ENCODE results near the gene STK11. TPM values are rescaled to one million over a fixed set of nuclear protein-coding genes. Genes with fewer than 3 reads are reported as not detected.
A peak's percentile ranks its signal among the peaks of the same experiment; 100 is the strongest.

The STK11 gene
- total and polyA plus RNA-seq, 7 experiments from 2014 or later = 13.9 to 91.3 (median 71.5) TPM

DNA sequence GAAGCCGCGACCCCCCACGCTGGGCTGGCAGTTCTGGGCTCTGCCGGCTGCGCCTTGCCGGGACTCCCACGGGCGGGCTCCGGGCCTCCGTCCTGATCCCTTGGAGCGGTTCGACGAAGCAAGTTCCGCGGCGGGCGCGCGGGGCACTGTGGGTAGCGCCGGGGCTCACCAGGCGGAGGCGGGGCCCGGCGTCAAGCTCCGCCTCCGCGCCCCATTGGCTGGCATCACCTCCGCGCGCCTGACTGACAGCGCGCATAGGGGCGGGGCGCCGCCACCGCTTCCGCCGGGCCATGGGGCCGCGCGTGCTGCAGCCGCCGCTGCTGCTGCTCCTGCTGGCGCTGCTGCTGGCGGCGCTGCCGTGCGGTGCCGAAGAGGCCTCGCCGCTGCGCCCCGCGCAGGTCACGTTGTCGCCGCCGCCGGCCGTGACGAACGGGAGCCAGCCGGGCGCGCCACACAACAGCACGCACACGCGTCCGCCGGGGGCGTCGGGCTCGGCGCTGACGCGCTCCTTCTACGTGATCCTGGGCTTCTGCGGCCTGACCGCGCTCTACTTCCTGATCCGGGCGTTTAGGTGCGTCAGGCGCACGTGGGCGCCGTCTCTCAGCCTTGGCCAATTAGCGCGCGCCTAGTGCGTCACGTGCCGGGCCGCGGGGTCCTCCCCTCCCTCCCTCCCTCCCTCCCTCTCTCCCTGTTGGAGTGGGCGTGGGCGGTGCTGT is 69.8 kb downstream of the STK11 start, which contains the start of gene FAM174C:
Gene FAM174C, plus strand, starts transcription at position 271 of the 716 bp plus-strand sequence. Its CDS starts 20 bp downstream, at position 291.
- H3K27me3 ChIP-seq (ENCODE audit: control insufficient read depth in 2 of 2, insufficient read depth in 2 of 2, low read length in 2 of 2) = no peaks in the 10 kb centered on the region
- Mint-ChIP-seq H3K36me3 (peaks cover 0 to 49% (median 20%) of the 10 kb centered on the region in 5 donors), H3K4me3 (peak within 1 kb of the TSS; percentile 79 to 93 (median 88)), H3K27ac (peak within 1 kb of the TSS; percentile 62 to 98 (median 95)), H3K27me3 (no peaks in the 10 kb centered on the region), H3K4me1 (peaks cover 40 to 60% (median 48%) of the 10 kb centered on the region in 7 donors), H3K9me3 (peaks cover 0 to 8% (median 0%) of the 10 kb centered on the region in 11 donors)
- intact Hi-C loops (cut with micrococcal nuclease) = loop anchor here (1.0 to 5.0 kb wide), 10 partner anchors 15 to 537 kb away; partner anchors contain the start of genes DAZAP1 (in 2 of the 2), RPS15 (in 2 of the 2), ATP8B3 (in 1 of the 2) and GAMT (in 1 of the 2)
- peak within 1 kb of the TSS; percentile 75 for H3K4me3 ChIP-seq (ENCODE audit: low read length)
- ChIA-PET CTCF (interaction anchor here (1.0 kb wide), 2 partner anchors 9 to 31 kb away, joined by 4 to 7 read pairs; no protein-coding TSS in a partner anchor), POLR2A (interaction anchor here (0.5 to 6.6 kb wide), 22 partner anchors 10 to 614 kb away, joined by 3 to 60 read pairs (median 4); partner anchors contain the start of gene ATP5F1D)
- peak; percentile 90 for ATAC-seq
- H3K36me3 ChIP-seq (ENCODE audit: control insufficient read depth in 2 of 3, insufficient read depth in 3 of 3, low read length in 3 of 3) = peaks cover 37 to 71% (median 41%) of the 10 kb centered on the region in 3 experiments
- H3K4me1 ChIP-seq (ENCODE audit: control insufficient read depth in 2 of 2, insufficient read depth in 2 of 2, low read length in 2 of 2) = peaks cover 46 to 60% of the 10 kb centered on the region in 2 donors
- H3K9me3 ChIP-seq (ENCODE audit: control insufficient read depth in 2 of 3, low read length in 3 of 3) = no peaks in the 10 kb centered on the region
- peak within 1 kb of the TSS; percentile 93 for H3K27ac ChIP-seq (ENCODE audit: low read depth, low read length)
- DNase-seq = peak; percentile 90 to 97 (median 96)

DNA sequence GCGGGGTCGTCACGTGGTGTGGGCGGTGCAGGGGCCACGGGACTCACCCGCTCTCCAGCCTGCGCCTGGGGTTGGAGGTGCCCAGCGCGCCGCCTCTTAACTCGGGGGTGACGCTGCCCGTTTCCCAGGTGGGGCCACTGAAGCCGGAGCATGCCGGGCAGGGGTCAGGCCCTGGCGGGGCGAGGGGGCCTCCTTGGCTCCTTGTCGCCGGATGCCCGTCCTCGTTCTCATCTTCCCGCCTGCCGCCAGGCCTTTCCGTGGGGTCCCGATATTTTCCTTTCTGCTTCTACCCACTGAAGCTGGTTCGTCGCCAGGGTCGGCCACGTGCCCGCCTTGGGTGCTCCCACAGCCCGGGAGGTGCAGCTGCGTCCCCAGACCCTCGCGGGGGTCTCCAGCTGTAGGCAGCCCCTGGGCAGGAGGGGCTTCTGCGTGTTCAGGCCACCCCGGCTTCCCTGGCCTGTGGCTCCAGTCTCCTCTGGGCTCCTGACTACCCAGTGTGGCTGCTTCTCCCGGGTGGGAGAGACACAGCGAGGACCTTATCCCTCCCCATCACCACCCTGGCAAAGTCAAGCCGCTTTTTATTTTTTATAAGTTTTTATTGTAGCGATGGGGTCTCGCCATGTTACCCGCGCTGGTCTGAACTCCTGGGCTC is 70.5 kb downstream of the STK11 start:
- H3K4me3 ChIP-seq (ENCODE audit: low read length) = peak overlapping the region; percentile 75
- H3K36me3 Mint-ChIP-seq = peaks cover 0 to 43% (median 17%) of the 10 kb centered on the region in 5 donors

DNA sequence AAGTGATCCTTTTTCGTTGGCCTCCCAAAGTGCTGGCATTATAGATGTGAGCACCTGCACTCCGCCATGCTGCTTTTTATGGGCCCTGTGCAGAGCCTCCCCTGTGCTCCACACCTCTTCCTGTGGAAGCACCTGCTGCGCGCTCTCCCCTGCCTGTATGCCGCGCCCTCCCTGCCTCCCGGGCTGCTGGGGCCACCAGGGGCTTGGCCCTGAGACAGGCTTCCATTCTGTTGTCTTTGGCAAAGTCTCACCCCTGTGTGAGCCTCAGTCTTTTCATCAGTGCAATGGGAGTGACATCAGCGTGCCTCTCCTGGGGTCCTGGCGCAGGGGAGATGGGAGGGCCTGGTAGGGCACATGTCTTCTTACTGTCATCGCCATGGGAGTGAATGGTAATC is 71.0 kb downstream of the STK11 start:
- Mint-ChIP-seq H3K27me3 (peaks cover 0 to under 1% (median 0%) of the 10 kb centered on the region in 5 donors), H3K4me1 (peaks cover 31 to 51% (median 37%) of the 10 kb centered on the region in 7 donors), H3K9me3 (peaks cover 0 to 6% (median 0%) of the 10 kb centered on the region in 11 donors), H3K4me3 (peak overlapping the region; percentile 79 to 93 (median 88)), H3K36me3 (peaks cover 0 to 38% (median 17%) of the 10 kb centered on the region in 5 donors), H3K27ac (peak overlapping the region; percentile 65 to 98 (median 95))
- H3K4me3 ChIP-seq (ENCODE audit: low read length) = peak overlapping the region; percentile 75
- H3K4me1 ChIP-seq (ENCODE audit: control insufficient read depth in 2 of 2, insufficient read depth in 2 of 2, low read length in 2 of 2) = peaks cover 34 to 48% of the 10 kb centered on the region in 2 donors
- POLR2A ChIA-PET = interaction anchor here (1.8 to 6.6 kb wide), 3 partner anchors 11 to 32 kb away, joined by 14 to 60 read pairs (median 14); no protein-coding TSS in a partner anchor
- CTCF ChIA-PET = no interaction called here
- no peaks in the 10 kb centered on the region for H3K27me3 ChIP-seq (ENCODE audit: control insufficient read depth in 2 of 2, insufficient read depth in 2 of 2, low read length in 2 of 2)
- intact Hi-C loops (cut with micrococcal nuclease) = loop anchor here in 1 of 2 donors (5.0 kb wide), 2 partner anchors 76 to 316 kb away; partner anchors contain the start of gene MBD3
- peak overlapping the region; percentile 93 for H3K27ac ChIP-seq (ENCODE audit: low read depth, low read length)
- ATAC-seq (no peak), DNase-seq (peak in 4 of 9 donors; percentile 37 to 58 (median 44))
- no peaks in the 10 kb centered on the region for H3K9me3 ChIP-seq (ENCODE audit: control insufficient read depth in 2 of 3, low read length in 3 of 3)
- peaks cover 25 to 63% (median 29%) of the 10 kb centered on the region in 3 experiments for H3K36me3 ChIP-seq (ENCODE audit: control insufficient read depth in 2 of 3, insufficient read depth in 3 of 3, low read length in 3 of 3)

More for the DNA sequence above, 70.5 kb downstream of the STK11 start:
- H3K27ac Mint-ChIP-seq = peak overlapping the region; percentile 65 to 98 (median 95)
- Histone ChIP-seq H3K36me3 (ENCODE audit: control insufficient read depth in 2 of 3, insufficient read depth in 3 of 3, low read length in 3 of 3) (peaks cover 30 to 68% (median 34%) of the 10 kb centered on the region in 3 experiments), H3K27ac (ENCODE audit: low read depth, low read length) (peak overlapping the region; percentile 93), H3K4me1 (ENCODE audit: control insufficient read depth in 2 of 2, insufficient read depth in 2 of 2, low read length in 2 of 2) (peaks cover 40 to 53% of the 10 kb centered on the region in 2 donors), H3K9me3 (ENCODE audit: control insufficient read depth in 2 of 3, low read length in 3 of 3) (no peaks in the 10 kb centered on the region), H3K27me3 (ENCODE audit: control insufficient read depth in 2 of 2, insufficient read depth in 2 of 2, low read length in 2 of 2) (no peaks in the 10 kb centered on the region)
- ChIA-PET CTCF (no interaction called here), POLR2A (interaction anchor here (1.4 to 6.6 kb wide), 5 partner anchors 10 to 107 kb away, joined by 7 to 60 read pairs (median 14); no protein-coding TSS in a partner anchor)
- H3K27me3 Mint-ChIP-seq = no peaks in the 10 kb centered on the region
- H3K4me3 Mint-ChIP-seq = peak overlapping the region; percentile 79 to 93 (median 88)
- H3K9me3 Mint-ChIP-seq = peaks cover 0 to 6% (median 0%) of the 10 kb centered on the region in 11 donors
- no peak for ATAC-seq
- DNase-seq = no peak
- H3K4me1 Mint-ChIP-seq = peaks cover 34 to 55% (median 42%) of the 10 kb centered on the region in 7 donors
- intact Hi-C loops (cut with micrococcal nuclease) = loop anchor here (1.0 to 5.0 kb wide), 10 partner anchors 15 to 536 kb away; partner anchors contain the start of genes DAZAP1 (in 2 of the 2), RPS15 (in 2 of the 2), ATP8B3 (in 1 of the 2) and GAMT (in 1 of the 2)

DNA sequence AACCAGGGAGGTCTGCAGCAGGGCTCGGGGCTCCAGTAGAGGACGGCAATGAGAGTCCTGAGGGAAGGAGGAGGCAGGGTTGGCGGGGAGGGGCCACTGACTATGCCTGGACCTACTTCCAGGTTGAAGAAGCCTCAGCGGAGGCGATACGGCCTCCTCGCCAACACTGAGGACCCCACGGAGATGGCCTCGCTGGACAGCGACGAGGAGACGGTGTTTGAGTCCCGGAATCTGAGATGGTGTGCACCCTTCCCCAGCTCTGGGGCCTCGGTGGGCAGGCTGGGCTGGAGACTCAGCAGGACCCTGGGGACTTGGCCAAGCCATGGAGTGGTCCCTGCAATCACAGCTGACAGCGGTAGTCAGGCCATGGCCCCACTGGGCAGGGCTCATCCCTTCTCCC is 71.5 kb downstream of the STK11 start:
- Mint-ChIP-seq H3K36me3 (peaks cover 0 to 34% (median 17%) of the 10 kb centered on the region in 5 donors), H3K27me3 (peaks cover 0 to 3% (median 0%) of the 10 kb centered on the region in 5 donors), H3K4me1 (peaks cover 30 to 49% (median 34%) of the 10 kb centered on the region in 7 donors), H3K4me3 (peak overlapping the region; percentile 79 to 93 (median 88)), H3K9me3 (peaks cover 0 to 6% (median 0%) of the 10 kb centered on the region in 11 donors), H3K27ac (peak overlapping the region; percentile 65 to 98 (median 95))
- DNase-seq (no peak), ATAC-seq (no peak)
- ChIA-PET POLR2A (interaction anchor here (1.2 to 6.6 kb wide), 2 partner anchors 8 to 33 kb away, joined by 7 to 60 read pairs; partner anchors contain the start of gene CIRBP), CTCF (no interaction called here)
- H3K4me3 ChIP-seq (ENCODE audit: low read length) = no peak overlapping the region
- peaks cover 30 to 43% of the 10 kb centered on the region in 2 donors for H3K4me1 ChIP-seq (ENCODE audit: control insufficient read depth in 2 of 2, insufficient read depth in 2 of 2, low read length in 2 of 2)
- peak overlapping the region; percentile 93 for H3K27ac ChIP-seq (ENCODE audit: low read depth, low read length)
- H3K36me3 ChIP-seq (ENCODE audit: control insufficient read depth in 2 of 3, insufficient read depth in 3 of 3, low read length in 3 of 3) = peaks cover 22 to 58% (median 24%) of the 10 kb centered on the region in 3 experiments
- no peaks in the 10 kb centered on the region for H3K27me3 ChIP-seq (ENCODE audit: control insufficient read depth in 2 of 2, insufficient read depth in 2 of 2, low read length in 2 of 2)
- no peaks in the 10 kb centered on the region for H3K9me3 ChIP-seq (ENCODE audit: control insufficient read depth in 2 of 3, low read length in 3 of 3)
- intact Hi-C loops (cut with micrococcal nuclease) = loop anchor here in 1 of 2 donors (5.0 kb wide), 2 partner anchors 75 to 315 kb away; partner anchors contain the start of gene MBD3

Other genes with a start within 250 kb of the STK11 start
- 10 to 100 TPM; 20.7 to 63.8 (median 48.5) TPM for gene WDR18, start 221.4 kb upstream of the STK11 start, total RNA-seq
- gene WDR18, start 221.4 kb upstream of the STK11 start, polyA plus RNA-seq = 10 to 100 TPM; 69.8 to 74.4 TPM
- gene GRIN3B, start 205.4 kb upstream of the STK11 start, total RNA-seq = under 1 TPM in 3 of 5 experiments, not detected in 2; 0.10 to 0.56 (median 0.19) TPM
- not detected for gene GRIN3B, start 205.4 kb upstream of the STK11 start, polyA plus RNA-seq
- 100 to 1,000 TPM; 189 to 347 (median 311) TPM for gene TMEM259, start 184.7 kb upstream of the STK11 start, total RNA-seq
- gene TMEM259, start 184.7 kb upstream of the STK11 start, polyA plus RNA-seq = 10 to 100 TPM; 40.7 to 86.1 TPM
- gene RNU6-2, start 184.3 kb upstream of the STK11 start, total RNA-seq = not detected
- not detected for gene RNU6-2, start 184.3 kb upstream of the STK11 start, polyA plus RNA-seq
- gene CNN2, start 179.2 kb upstream of the STK11 start, total RNA-seq = 100 to 1,000 TPM; 234 to 440 (median 240) TPM
- gene CNN2, start 179.2 kb upstream of the STK11 start, polyA plus RNA-seq = 100 to 1,000 TPM; 401 to 704 TPM
- gene ABCA7, start 165.7 kb upstream of the STK11 start, total RNA-seq = 100 to 1,000 TPM in 4 of 5 experiments, 10 to 100 TPM in 1; 57.8 to 323 (median 155) TPM
- 10 to 100 TPM in 1 of 2 donors, 1 to 10 TPM in 1; 6.6 to 25.5 TPM for gene ABCA7, start 165.7 kb upstream of the STK11 start, polyA plus RNA-seq
- 1,000 to 10,000 TPM in 1 of 5 experiments, 100 to 1,000 TPM in 4; 467 to 1,030 (median 779) TPM for gene ARHGAP45, start 138.6 kb upstream of the STK11 start, total RNA-seq
- gene ARHGAP45, start 138.6 kb upstream of the STK11 start, polyA plus RNA-seq = 100 to 1,000 TPM; 305 to 880 TPM
- gene POLR2E, start 110.4 kb upstream of the STK11 start, total RNA-seq = 100 to 1,000 TPM in 1 of 5 experiments, 10 to 100 TPM in 4; 75.3 to 157 (median 82.1) TPM
- 100 to 1,000 TPM; 136 to 179 TPM for gene POLR2E, start 110.4 kb upstream of the STK11 start, polyA plus RNA-seq
- 100 to 1,000 TPM; 122 to 235 (median 194) TPM for gene GPX4, start 101.8 kb upstream of the STK11 start, total RNA-seq
- gene GPX4, start 101.8 kb upstream of the STK11 start, polyA plus RNA-seq = 100 to 1,000 TPM; 417 to 522 TPM
- 100 to 1,000 TPM in 3 of 5 experiments, 10 to 100 TPM in 2; 88.6 to 137 (median 104) TPM for gene SBNO2, start 31.5 kb upstream of the STK11 start, total RNA-seq
- 1 to 10 TPM; 1.7 to 2.6 TPM for gene SBNO2, start 31.5 kb upstream of the STK11 start, polyA plus RNA-seq
- gene CBARP, start 32.2 kb downstream of the STK11 start, total RNA-seq = under 1 TPM in 2 of 5 experiments, not detected in 3; 0.15 to 0.27 TPM
- not detected for gene CBARP, start 32.2 kb downstream of the STK11 start, polyA plus RNA-seq
- gene ATP5F1D, start 36.0 kb downstream of the STK11 start, total RNA-seq = 100 to 1,000 TPM in 3 of 5 experiments, 10 to 100 TPM in 2; 90.6 to 178 (median 102) TPM
- 100 to 1,000 TPM; 209 to 302 TPM for gene ATP5F1D, start 36.0 kb downstream of the STK11 start, polyA plus RNA-seq
- gene MIDN, start 42.8 kb downstream of the STK11 start, total RNA-seq = 100 to 1,000 TPM in 2 of 5 experiments, 10 to 100 TPM in 3; 22.6 to 310 (median 78.1) TPM
- 1 to 10 TPM; 1.4 to 3.6 TPM for gene MIDN, start 42.8 kb downstream of the STK11 start, polyA plus RNA-seq
- gene CIRBP, start 63.6 kb downstream of the STK11 start, total RNA-seq = 100 to 1,000 TPM; 237 to 629 (median 524) TPM
- gene CIRBP, start 63.6 kb downstream of the STK11 start, polyA plus RNA-seq = 100 to 1,000 TPM; 233 to 247 TPM
- gene FAM174C, start 69.8 kb downstream of the STK11 start, total RNA-seq = 10 to 100 TPM; 31.7 to 57.3 (median 47.7) TPM
- 10 to 100 TPM; 75.0 to 78.8 TPM for gene FAM174C, start 69.8 kb downstream of the STK11 start, polyA plus RNA-seq
- not detected for gene EFNA2, start 80.1 kb downstream of the STK11 start, total RNA-seq
- not detected for gene EFNA2, start 80.1 kb downstream of the STK11 start, polyA plus RNA-seq
- gene NDUFS7, start 178.1 kb downstream of the STK11 start, total RNA-seq = 100 to 1,000 TPM in 1 of 5 experiments, 10 to 100 TPM in 4; 48.4 to 101 (median 68.0) TPM
- 100 to 1,000 TPM; 182 to 232 TPM for gene NDUFS7, start 178.1 kb downstream of the STK11 start, polyA plus RNA-seq
- gene GAMT, start 195.8 kb downstream of the STK11 start, total RNA-seq = 10 to 100 TPM; 10.9 to 24.2 (median 17.5) TPM
- gene GAMT, start 195.8 kb downstream of the STK11 start, polyA plus RNA-seq = 10 to 100 TPM; 29.3 to 32.3 TPM
- gene DAZAP1, start 201.8 kb downstream of the STK11 start, total RNA-seq = 100 to 1,000 TPM; 129 to 227 (median 144) TPM
- gene DAZAP1, start 201.8 kb downstream of the STK11 start, polyA plus RNA-seq = 1 to 10 TPM; 5.0 to 5.7 TPM
- 1,000 to 10,000 TPM; 1,300 to 2,097 (median 2,012) TPM for gene RPS15, start 232.6 kb downstream of the STK11 start, total RNA-seq
- 1,000 to 10,000 TPM; 3,657 to 3,761 TPM for gene RPS15, start 232.6 kb downstream of the STK11 start, polyA plus RNA-seq
- under 1 TPM; 0.05 to 0.24 (median 0.10) TPM for gene APC2, start 244.3 kb downstream of the STK11 start, total RNA-seq
- gene APC2, start 244.3 kb downstream of the STK11 start, polyA plus RNA-seq = under 1 TPM; 0.01 to 0.05 TPM

Data from naive thymus-derived CD4-positive, alpha-beta T cell (primary cell).